Endothelial cell (in vitro differentiated cells): ENCODE measurements around the gene GATA3. TPM values are rescaled to one million over a fixed set of nuclear protein-coding genes. Genes with fewer than 3 reads are reported as not detected.

Experiments
- DNase-seq: peaks from one replicate; pipeline ENCODE4 v3.0.0; 2021; ENCODE audit warnings: low spot score
- H3K27ac Mint-ChIP-seq: one replicate; pipeline ENCODE4 v1.8.0; 2021; ENCODE audit warnings: mixed read lengths, inconsistent platforms; ENCODE audit not compliant: unreplicated experiment
- H3K27me3 Mint-ChIP-seq: one replicate; pipeline ENCODE4 v1.8.0; 2021; ENCODE audit warnings: mild to moderate bottlenecking, moderate library complexity, mixed read lengths, inconsistent platforms; ENCODE audit not compliant: unreplicated experiment
- H3K36me3 Mint-ChIP-seq: one replicate; pipeline ENCODE4 v1.8.0; 2021; ENCODE audit warnings: mild to moderate bottlenecking, low read depth, mixed read lengths, inconsistent platforms; ENCODE audit not compliant: unreplicated experiment
- H3K4me1 Mint-ChIP-seq: one replicate; pipeline ENCODE4 v1.8.0; 2021; ENCODE audit warnings: mild to moderate bottlenecking, mixed read lengths, inconsistent platforms; ENCODE audit not compliant: unreplicated experiment
- H3K4me3 Mint-ChIP-seq: one replicate; pipeline ENCODE4 v1.8.0; 2021; ENCODE audit warnings: mild to moderate bottlenecking, mixed read lengths, inconsistent platforms; ENCODE audit not compliant: unreplicated experiment
- H3K9me3 Mint-ChIP-seq: one replicate; pipeline ENCODE4 v1.8.0; 2021; ENCODE audit warnings: mixed read lengths, inconsistent platforms; ENCODE audit not compliant: unreplicated experiment
- total RNA-seq: library from RNA; stranded (reverse); fragmentation: NEBNext Ultra II Directional; extraction: Animal tissue kit (Norgen Biotek cat#: 25700); gene quantifications from one replicate; pipeline ENCODE4 v1.2.1, GENCODE V29; 2021; ENCODE audit not compliant: unreplicated experiment
- TF ChIP-seq, protein P1 (sequence below): fragments of 200-600 bp; sonication (generic); IDR thresholded peaks from one replicate; pipeline ENCODE4 v1.5.0; 2021; ENCODE audit warnings: antibody characterized with exemption; ENCODE audit not compliant: unreplicated experiment

The GATA3 gene
- total RNA-seq, 1 donor from 2014 or later, result 70.9 TPM

DNA sequence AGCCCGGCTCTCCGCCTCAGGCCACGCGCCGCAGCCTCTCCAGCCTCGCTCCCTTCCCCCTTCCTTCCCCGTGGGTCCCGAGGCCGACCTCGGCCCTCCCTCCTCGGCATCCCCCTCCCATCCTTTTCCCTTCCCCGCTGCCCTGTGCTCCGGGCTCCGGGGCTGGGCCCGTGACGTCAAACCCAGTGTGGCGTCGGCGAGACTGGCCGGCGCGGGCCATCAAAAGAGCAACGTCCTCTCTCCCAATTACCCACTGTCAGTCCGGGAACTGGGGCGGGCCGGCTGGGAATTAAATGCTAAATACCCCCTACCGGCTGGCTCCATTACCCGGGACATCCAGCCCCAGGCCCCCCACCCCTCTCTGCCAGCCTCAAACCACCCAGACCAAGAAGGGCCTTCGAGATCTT, 2.6 kb upstream of the GATA3 start:
- peaks cover 40% of the 10 kb centered on the region for H3K4me1 Mint-ChIP-seq
- peak overlapping the region; percentile 87 for H3K4me3 Mint-ChIP-seq
- no peak overlapping the region for H3K27ac Mint-ChIP-seq
- DNase-seq, result no peak
- H3K9me3 Mint-ChIP-seq, result no peaks in the 10 kb centered on the region
- TF ChIP-seq, protein P1, sequence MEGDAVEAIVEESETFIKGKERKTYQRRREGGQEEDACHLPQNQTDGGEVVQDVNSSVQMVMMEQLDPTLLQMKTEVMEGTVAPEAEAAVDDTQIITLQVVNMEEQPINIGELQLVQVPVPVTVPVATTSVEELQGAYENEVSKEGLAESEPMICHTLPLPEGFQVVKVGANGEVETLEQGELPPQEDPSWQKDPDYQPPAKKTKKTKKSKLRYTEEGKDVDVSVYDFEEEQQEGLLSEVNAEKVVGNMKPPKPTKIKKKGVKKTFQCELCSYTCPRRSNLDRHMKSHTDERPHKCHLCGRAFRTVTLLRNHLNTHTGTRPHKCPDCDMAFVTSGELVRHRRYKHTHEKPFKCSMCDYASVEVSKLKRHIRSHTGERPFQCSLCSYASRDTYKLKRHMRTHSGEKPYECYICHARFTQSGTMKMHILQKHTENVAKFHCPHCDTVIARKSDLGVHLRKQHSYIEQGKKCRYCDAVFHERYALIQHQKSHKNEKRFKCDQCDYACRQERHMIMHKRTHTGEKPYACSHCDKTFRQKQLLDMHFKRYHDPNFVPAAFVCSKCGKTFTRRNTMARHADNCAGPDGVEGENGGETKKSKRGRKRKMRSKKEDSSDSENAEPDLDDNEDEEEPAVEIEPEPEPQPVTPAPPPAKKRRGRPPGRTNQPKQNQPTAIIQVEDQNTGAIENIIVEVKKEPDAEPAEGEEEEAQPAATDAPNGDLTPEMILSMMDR, result no peak
- peaks cover 7% of the 10 kb centered on the region for H3K36me3 Mint-ChIP-seq
- H3K27me3 Mint-ChIP-seq, result peaks cover 33% of the 10 kb centered on the region

DNA sequence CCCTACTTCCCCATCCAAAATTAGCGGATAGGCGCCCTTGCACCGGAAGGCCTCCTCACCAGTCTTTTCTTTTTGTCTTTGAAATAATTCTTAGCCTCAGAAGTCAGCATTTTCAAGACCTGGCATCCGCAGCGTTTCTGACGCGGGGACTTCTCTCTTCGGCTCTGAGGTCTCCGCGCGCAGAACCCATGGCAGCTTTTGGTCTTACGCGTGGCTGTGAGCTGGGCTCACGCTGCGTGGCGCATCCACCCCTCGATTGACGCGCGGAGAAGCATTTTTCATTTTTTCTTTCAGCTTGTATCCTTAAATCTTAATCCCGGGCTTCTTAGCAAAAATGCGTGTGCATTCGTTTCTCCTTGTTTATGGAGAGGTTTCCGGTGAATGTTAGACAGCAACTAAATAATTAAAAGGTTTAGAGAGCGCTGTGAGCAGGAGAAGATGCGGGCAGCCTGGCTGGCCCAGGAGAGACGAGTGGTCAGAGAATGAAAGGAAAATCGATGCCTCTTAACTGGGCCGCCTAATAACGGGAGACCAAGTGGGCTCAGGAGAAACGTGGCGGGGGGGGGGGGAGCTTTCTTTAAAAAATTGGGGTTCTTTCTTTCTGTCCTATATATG, 2.0 kb upstream of the GATA3 start:
- H3K9me3 Mint-ChIP-seq, result no peaks in the 10 kb centered on the region
- TF ChIP-seq, protein P1, result no peak
- peaks cover 31% of the 10 kb centered on the region for H3K27me3 Mint-ChIP-seq
- DNase-seq, result no peak
- peaks cover 13% of the 10 kb centered on the region for H3K36me3 Mint-ChIP-seq
- H3K27ac Mint-ChIP-seq, result peak overlapping the region; percentile 74
- peak overlapping the region; percentile 87 for H3K4me3 Mint-ChIP-seq
- H3K4me1 Mint-ChIP-seq, result peaks cover 38% of the 10 kb centered on the region

DNA sequence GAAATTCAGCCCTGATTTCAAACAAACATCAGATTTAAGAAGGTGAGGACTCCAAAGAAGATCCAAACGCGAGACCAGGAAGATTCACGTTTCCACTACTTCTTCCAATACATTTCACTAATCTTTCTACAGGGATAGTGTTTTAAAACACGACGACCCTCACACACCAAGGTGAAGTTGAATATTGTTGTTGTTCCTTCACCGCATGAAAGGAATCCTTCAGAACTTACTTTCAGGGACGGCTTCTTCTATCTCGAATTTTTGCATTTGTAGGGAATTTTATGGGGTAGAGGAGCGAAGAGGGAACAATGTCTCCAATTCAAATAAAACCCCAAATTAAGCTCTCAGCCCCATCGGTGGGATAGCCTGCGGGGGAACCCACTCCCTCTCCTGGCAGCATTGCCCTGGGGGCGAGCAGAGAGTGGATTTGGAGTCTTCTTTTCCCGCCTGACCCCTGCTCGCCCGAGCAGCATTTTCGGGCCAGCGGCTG, 1.5 kb upstream of the GATA3 start:
- Mint-ChIP-seq H3K9me3 (no peaks in the 10 kb centered on the region), H3K4me1 (peaks cover 32% of the 10 kb centered on the region), H3K27me3 (peaks cover 27% of the 10 kb centered on the region), H3K4me3 (peak overlapping the region; percentile 87), H3K27ac (peak overlapping the region; percentile 16), H3K36me3 (peaks cover 15% of the 10 kb centered on the region)
- DNase-seq, result no peak
- TF ChIP-seq, protein P1, result no peak

DNA sequence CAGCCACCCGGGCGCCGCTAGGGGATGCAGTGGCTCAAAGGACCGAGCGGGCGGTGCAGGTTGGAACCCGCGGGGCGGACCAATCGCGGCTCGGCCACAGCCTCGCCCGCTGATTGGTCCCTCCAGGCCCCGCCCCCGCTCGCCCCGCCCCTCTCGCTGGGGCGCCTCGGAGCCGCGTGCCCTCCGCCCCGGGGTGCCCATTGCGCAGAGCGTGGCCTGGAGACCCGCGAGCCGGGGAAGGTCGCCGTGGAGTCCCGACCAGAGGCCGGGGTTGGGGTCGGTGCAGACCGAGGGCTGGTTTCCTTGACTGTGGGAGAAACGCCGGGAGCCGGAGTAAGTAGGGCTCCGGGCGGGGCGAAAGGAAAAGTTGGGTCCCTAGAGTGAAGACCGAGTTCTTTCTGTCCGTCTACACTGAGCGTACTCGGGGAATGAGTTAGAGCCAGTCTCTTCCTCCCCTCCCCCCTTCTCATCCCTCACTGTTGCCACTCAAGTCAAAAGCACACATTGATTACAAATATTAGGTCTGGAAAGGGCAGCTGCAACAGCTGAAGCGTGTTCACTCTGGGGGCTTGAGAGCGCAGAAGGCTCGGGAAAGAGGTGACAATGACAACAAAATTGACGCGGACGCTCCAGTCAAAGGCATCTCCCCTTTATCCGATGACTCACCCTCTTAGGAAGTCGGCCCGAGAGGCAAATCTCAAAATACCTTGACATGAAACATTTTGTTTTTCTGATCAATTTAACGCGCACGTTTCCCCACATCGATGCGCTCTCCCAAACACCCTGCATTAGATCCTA, 843 bp upstream of the GATA3 start:
- TF ChIP-seq, protein P1, result peak; percentile 91
- no peaks in the 10 kb centered on the region for H3K9me3 Mint-ChIP-seq
- H3K4me3 Mint-ChIP-seq, result peak overlapping the region; percentile 94
- peaks cover 27% of the 10 kb centered on the region for H3K27me3 Mint-ChIP-seq
- peak; percentile 97 for DNase-seq
- peaks cover 18% of the 10 kb centered on the region for H3K36me3 Mint-ChIP-seq
- H3K4me1 Mint-ChIP-seq, result peaks cover 32% of the 10 kb centered on the region
- H3K27ac Mint-ChIP-seq, result peak overlapping the region; percentile 79

DNA sequence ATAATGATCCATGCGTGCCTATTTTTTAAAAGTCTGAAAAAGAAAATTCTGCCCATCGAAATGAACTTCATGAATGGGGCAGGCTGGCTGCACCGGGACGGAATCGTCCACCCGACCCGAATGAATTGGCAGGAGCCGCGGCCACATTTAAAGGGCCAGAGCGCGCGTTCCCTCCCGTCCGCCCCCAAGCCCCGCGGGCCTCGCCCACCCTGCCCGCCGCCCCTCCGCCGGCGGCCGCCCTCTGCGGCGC, 319 bp upstream of the GATA3 start:
- Mint-ChIP-seq H3K27me3 (peaks cover 26% of the 10 kb centered on the region), H3K4me3 (peak overlapping the region; percentile 94), H3K36me3 (peaks cover 23% of the 10 kb centered on the region), H3K9me3 (no peaks in the 10 kb centered on the region), H3K27ac (peak overlapping the region; percentile 79), H3K4me1 (peaks cover 31% of the 10 kb centered on the region)
- TF ChIP-seq, protein P1, result no peak
- DNase-seq, result no peak
